ENCODE data around the gene KSR1.
"Not testable (repeated sequence)": the region's sequence is repeated elsewhere in the genome, so short reads cannot be mapped to it uniquely, and the experiment has no call there.

KSR1 gene

GRCh38 chr17:27455914-27456680 lies at the start of gene KSR1:
Gene KSR1, plus strand, starts transcription at chr17:27456448. Its CDS starts 196 bp downstream, at chr17:27456644.
- peak; percentile 58 for DNase-seq

DNA sequence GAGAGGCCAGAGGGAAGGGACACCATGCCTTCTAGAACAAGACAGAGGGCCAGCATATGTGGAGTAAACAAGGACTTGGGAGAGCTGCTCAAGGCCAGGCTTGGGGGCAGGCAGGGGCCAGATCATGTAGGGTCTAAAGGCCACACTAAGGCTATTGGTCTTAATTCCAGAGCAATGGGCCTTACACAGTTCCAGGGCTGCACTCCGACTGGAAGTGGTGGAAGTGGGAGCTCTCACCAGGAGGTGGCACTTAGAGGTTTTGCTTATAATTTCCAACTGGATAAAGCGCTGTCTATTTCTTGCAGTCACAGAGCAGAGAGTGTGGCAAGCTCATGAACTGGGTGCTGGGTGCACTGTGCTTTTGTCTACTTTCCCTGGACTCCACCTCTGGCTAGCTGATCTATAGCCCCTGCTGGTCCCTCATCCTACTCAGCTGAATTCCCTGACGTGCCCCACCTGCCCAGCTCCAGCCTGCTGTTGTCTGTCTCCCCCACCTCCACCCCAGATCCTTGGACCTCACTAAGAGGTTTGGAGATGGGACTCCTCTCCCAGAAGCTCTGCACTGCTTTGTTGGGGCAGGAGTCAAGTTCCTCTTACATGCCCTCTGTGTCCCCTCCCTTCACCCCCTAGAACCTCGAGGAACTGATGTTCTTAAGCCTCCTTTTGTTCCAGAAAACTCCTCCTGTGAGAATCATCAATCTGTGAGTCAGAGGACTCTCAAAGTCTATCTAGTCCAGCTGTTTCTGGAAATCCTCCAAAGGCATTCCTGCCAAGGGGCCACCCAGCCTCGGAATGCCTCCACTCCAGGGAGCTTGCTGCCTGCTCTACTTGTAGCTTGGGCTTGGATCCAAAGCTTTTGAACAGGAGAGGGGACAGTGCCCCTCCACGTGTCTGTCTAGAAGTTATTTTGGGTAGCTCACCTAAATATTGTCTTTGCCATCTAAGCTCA lies 48.1 kb upstream of the KSR1 start:
- no peak for DNase-seq

DNA sequence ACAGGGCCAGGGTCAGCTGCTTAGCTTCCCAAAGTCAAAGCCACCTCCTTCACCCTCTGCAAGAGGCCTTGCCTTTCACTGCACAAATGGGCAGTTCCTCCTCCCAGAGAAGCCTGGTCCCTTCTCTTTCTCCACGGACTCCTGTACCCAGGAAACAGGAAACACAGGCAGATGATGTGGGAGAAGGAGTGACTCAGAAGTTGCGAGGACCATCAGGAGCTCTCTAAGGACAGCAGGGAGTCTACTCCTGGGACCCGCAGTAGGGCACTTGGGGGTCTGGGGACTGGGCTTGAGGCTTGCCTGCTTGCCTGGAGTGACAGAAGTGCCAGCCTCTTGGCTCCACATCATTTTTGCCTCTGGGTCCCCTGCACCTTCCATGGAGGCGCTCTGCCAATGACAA lies 47.4 kb upstream of the KSR1 start:
- DNase-seq: no peak

- DNase-seq: not testable (repeated sequence)
Observed at GRCh38 chr17:27412158-27412557, 44.1 kb upstream of the KSR1 start.

DNA sequence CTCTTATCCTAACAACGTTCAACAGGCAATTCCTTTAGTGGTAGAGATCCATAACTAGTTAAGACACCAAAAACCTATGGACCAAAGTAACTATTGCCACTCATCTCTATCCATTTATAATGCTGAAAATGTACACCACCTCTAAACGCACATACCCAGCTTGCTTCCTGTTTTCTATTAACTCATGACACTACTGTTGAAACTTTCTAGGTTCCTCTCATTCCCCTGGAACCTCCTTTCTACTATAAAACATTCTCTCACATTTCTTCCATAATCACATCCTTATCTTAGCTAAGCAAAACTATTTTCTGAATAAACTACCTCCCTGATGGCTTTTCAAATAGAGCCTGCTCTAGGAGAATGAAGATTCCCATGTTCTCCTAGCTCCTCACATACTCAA lies 42.9 kb upstream of the KSR1 start:
- no peak for DNase-seq

DNA sequence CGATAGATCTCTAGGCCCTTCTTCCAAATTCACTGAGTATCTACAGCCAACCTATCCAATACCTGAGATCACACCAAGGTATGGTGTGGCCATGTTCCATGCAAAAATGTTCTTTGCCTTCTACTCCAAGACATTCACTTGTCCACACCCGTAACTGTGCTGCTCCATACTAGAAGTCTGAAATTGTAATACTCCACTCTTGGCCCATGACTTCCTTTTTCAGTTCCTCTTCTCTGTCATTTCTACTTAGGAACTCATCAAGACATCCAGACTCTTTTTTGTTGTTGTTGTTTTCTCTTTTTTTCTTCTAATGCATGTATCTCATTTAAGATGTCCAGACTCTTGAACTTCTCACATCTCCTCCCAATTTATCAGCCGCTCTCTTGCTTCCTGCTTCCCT lies 42.5 kb upstream of the KSR1 start:
- DNase-seq: no peak

GRCh38 chr17:27414271-27414670 lies 42.0 kb upstream of the KSR1 start:
- no peak for DNase-seq

DNA sequence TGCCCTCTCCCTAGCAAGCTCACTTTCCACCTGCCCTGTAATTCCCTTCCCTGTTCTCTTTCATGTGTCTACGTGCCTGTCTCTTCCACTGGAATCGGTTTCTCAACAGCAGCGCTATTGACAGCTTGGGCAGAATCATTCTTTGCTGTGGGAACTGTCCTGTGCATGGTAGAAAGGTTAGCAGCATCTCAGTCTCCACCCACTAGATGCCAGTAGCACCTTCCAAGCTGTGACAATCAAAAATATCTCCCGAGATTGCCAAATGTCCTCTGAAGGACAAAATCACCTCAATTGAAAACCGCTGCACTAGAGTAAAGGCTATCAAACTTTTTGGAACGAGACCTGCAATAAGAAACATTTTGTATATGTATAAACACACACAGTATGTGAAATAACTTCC lies 41.6 kb upstream of the KSR1 start:
- no peak for DNase-seq

DNA sequence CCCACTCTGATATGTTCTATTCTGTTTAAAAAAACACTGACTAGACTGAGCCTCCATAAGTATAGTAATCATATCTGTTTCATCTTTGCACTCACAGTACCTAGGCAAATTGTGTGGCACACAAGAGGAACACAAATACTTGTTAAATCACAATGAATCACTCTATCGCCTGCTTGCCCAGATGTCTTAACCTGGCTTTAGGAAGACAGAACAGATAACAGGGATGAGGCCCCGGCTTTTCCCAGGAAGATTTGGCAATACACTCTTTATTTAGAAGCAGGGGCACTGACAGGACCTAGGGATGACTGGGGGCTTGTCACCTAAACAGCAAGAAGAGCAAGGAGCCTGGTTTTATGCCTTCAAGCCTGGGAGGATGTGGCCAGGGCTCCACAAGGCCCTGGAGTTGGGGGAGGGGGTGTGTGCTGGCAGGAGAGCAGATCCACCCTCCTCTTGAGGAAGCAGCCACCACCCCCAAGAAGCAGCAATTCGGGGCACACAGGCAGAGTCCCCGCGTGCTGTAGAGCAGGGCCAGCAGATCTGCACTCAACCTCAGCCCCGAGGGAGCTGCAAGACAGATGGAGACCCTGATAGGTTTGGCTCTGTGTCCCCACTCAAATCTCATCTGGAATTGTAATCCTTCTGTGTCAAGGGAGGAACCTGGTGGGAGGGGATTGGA lies 41.0 kb upstream of the KSR1 start:
- no peak for DNase-seq

GRCh38 chr17:27417596-27418365 lies 38.5 kb upstream of the KSR1 start:
- DNase-seq: no peak

DNA sequence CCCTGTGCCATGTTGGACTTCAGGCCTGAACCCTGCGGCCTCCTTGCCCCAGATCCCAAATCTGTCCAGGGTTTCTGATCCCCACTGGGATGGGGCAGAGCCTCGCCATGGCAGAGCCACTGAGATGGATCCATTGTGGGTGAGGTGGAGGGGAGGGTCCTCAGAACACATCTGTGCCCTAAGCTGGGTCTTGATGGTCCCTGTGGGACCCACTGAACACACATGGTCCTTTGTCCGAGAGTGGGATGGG lies 38.0 kb upstream of the KSR1 start:
- no peak for DNase-seq

GRCh38 chr17:27419156-27419555 lies 37.1 kb upstream of the KSR1 start:
- no peak for DNase-seq

- no peak for DNase-seq
Observed at GRCh38 chr17:27420211-27420950, 35.9 kb upstream of the KSR1 start.

DNA sequence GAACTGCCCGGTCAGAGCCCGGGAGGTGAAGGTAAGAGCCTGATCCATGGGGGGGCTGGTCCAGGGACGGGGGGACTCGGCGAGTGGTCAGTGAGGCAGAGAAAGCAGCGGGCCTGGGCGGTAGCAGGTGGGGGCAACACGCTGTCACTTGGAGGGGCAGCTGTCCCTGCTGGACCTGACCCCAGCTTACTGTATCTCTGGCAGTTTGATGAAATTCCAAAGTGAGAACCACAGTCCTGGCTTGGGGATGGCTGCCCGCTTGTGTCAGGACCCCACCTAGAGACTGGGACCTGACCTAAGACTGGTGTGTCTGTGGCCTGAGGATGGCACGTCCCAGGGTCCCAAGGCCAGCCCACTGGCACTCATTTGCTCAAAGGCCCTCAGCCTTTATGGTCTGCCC lies 35.1 kb upstream of the KSR1 start:
- no peak for DNase-seq

DNA sequence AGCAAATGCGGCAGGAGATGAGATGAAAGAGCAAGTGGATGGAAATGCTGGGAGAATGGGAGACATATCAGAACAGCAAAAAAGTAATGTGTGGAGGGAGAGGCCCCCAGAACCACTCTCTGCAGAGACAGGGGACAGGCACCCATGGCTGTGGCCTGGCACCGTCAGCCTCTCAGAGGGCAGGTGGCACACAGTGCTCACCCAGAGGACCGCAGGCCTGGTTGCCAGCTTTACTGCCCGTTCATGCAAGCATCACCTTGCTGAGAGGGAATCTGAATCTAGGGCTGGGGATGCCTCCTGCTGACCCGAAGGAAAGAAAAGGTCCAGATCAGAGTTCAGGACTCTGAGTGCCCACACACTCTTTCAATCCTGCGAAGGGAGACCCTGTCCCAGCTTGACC lies 34.6 kb upstream of the KSR1 start:
- DNase-seq: not testable (repeated sequence)

- no peak for DNase-seq
Observed at GRCh38 chr17:27422601-27423000, 33.6 kb upstream of the KSR1 start.

DNA sequence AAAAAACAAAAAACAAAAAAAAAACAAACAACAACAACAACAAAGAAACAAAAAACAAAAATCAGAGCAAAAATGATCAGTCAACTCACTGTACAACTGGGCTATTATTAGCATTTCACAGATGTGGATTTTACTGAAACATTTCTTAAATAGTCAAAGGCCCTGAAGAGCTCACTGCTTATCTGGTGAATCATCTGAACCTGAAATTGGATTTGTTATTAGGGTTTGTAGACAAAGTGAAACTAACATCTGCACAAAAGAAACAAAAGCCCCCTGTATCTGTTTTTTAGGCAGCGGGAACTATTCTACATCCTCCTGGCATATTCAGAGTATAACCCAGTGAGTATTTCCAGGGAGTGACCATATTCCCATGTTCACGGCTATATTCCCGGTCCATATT lies 32.6 kb upstream of the KSR1 start:
- no peak for DNase-seq

DNA sequence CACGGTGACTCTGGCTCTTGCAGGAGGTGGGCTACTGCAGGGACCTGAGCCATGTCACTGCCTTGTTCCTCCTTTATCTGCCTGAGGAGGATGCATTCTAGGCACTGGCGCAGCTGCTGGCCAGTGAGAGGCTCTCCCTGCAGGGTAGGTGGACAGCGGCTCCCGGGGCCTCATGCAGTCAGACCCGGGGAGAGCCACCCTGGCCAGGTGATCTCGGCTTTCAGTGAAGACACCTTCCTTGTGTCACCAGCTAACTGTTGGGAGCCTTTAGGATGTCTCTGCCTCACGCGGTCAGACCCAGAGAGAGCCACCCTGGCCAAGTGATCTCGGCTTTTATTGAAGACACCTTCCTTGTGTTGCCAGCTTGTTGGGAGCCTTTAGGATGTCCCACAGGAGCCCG lies 31.7 kb upstream of the KSR1 start:
- DNase-seq: no peak

- no peak for DNase-seq
Observed at GRCh38 chr17:27424941-27425340, 31.3 kb upstream of the KSR1 start.

GRCh38 chr17:27425571-27425970 lies 30.7 kb upstream of the KSR1 start:
- not testable (repeated sequence) for DNase-seq

GRCh38 chr17:27425991-27426390 lies 30.3 kb upstream of the KSR1 start:
- DNase-seq: no peak

DNA sequence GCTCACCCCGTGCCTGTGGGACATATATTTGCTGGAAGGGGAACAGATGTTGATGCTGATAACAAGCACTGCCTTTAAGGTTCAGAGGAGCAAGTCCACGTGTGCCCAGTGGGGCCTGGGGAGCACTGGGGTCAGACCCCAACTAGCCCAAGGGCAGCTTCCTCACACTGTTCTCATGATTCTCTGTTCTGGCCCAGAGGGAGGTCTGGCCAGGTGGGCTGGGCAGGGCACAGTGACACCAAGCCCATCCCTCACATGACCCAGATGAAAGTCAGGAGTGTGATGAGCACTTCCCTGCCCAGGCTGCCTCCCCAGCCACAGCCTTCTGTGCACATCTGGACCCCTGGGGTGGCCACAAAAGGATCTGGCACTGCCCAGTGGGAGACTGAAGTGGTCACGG lies 29.8 kb upstream of the KSR1 start:
- not testable (repeated sequence) for DNase-seq

All from NCI-H2029 (cell line).